Superior temporal gyrus (tissue), 1 donor: ENCODE data around the gene DOC2A.
A peak's percentile ranks its signal among the peaks of the same experiment; 100 is the strongest.

ENCODE experiments used
- DNase-seq: peaks from one replicate; pipeline ENCODE4 v3.0.0-alpha.2; 2016; ENCODE audit errors: extremely low spot score

The DOC2A gene

DNA sequence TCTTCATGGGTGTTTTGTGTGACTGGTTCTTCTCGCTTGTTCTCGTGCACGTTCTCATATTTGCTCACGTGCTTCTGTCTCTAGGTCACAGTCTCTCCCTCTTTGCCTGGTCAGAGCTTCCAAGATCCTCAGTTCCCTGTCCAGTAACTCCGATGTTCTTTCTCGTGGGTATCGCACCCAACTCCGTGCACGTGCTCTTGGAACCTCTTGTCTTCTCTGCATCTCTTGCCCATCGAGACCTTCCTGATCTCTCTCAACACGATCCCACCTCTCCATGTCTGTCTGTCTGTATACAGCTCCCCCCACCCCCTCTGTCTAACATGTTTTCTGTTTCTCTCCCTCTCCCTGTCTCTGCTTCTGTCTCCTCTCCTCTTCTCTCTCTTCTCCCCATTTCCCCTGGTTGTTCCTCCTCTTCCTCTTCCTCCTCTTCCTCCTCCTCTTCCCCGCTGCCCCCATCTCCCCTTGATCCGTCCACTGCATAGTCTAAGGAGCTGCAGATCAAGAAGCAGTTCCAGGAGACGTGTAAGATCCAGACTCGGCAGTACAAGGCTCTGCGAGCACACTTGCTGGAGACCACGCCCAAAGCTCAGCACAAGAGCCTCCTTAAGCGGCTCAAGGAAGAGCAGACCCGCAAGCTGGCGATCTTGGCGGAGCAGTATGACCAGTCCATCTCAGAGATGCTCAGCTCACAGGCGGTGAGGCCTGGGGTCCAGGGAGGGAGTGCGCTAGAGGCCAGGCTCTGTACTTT is 21.5 kb downstream of the DOC2A start:
- DNase-seq, result no peak

GRCh38 chr16:29988346-29989075 is 22.3 kb downstream of the DOC2A start:
- no peak for DNase-seq

DNA sequence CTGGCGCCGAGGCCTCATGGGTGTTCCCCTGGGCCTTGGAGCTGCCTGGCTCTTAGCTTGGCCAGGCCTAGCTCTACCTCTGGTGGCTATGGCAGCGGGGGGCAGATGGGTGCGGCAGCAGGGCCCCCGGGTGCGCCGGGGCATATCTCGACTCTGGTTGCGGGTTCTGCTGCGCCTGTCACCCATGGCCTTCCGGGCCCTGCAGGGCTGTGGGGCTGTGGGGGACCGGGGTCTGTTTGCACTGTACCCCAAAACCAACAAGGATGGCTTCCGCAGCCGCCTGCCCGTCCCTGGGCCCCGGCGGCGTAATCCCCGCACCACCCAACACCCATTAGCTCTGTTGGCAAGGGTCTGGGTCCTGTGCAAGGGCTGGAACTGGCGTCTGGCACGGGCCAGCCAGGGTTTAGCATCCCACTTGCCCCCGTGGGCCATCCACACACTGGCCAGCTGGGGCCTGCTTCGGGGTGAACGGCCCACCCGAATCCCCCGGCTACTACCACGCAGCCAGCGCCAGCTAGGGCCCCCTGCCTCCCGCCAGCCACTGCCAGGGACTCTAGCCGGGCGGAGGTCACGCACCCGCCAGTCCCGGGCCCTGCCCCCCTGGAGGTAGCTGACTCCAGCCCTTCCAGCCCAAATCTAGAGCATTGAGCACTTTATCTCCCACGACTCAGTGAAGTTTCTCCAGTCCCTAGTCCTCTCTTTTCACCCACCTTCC is 23.3 kb downstream of the DOC2A start:
- no peak for DNase-seq

DNA sequence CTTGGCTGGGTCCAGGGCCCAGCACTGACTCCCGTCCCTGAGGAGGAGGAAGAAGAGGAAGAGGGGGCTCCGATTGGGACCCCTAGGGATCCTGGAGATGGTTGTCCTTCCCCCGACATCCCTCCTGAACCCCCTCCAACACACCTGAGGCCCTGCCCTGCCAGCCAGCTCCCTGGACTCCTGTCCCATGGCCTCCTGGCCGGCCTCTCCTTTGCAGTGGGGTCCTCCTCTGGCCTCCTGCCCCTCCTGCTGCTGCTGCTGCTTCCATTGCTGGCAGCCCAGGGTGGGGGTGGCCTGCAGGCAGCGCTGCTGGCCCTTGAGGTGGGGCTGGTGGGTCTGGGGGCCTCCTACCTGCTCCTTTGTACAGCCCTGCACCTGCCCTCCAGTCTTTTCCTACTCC is 23.9 kb downstream of the DOC2A start:
- no peak for DNase-seq

DNA sequence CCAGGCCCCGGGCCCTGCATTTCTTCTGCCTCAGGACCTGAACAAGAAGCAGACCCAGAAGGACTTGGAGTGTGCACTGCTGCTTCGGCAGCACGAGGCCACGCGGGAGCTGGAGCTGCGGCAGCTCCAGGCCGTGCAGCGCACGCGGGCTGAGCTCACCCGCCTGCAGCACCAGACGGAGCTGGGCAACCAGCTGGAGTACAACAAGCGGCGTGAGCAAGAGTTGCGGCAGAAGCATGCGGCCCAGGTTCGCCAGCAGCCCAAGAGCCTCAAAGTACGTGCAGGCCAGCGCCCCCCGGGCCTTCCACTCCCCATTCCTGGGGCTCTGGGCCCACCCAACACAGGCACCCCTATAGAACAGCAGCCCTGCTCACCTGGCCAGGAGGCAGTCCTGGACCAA is 24.6 kb downstream of the DOC2A start:
- DNase-seq, result no peak

DNA sequence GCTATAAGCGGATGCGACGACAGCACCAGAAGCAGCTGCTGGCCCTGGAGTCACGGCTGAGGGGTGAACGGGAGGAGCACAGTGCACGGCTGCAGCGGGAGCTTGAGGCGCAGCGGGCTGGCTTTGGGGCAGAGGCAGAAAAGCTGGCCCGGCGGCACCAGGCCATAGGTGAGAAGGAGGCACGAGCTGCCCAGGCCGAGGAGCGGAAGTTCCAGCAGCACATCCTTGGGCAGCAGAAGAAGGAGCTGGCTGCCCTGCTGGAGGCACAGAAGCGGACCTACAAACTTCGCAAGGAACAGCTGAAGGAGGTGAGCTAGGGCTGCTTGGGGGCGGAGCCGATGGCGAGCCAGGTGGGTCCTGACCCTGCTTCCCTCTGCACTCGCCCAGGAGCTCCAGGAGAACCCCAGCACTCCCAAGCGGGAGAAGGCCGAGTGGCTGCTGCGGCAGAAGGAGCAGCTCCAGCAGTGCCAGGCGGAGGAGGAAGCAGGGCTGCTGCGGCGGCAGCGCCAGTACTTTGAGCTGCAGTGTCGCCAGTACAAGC is 25.5 kb downstream of the DOC2A start:
- no peak for DNase-seq

DNA sequence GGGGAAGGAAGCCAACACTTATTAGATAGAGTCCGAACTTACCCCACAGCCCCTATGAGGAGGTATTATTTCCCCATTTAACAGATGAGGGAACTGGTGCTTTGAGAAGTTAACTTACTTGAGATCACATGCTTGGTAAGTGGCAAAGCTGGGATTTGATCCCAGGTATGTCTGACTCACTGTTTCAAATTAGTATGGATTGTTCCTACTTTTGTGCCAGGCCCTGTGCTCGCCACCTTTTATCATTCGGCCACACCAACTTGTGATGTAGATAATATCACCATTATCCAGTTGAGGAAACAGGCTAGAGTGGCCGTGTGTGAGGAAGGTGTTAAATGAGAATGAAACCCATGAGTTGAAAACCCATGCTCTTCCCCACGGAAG is 26.1 kb downstream of the DOC2A start:
- no peak for DNase-seq

DNA sequence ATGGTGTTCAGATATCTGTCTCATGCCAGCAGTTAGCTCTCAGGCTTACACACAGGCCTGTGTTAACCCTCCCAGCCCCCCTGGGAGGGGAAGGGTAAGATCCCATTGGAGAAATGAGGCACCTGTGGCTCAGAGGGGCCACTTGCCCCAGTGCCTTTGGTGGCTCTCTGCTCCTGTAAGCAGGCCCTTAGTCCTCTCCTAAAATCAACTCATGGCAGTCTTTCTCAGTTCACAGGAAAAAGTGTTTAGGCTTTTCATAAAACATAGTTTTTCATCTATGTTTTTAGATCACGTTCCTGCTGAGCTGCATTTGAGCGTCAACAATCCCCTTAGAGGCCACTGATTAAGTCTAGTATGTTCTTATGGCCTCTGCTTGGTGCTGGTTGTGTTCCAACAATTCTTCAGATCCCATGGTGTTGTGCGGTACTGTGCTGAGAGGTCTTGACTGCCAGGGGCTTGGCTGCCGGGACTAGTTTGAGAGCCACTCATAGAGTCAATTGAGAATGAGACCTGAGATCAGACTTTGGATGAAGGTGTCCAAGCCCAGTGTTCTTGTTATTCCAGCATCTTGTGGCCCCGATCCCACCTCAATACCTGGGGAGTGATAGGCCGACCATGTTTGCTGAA is 26.6 kb downstream of the DOC2A start:
- no peak for DNase-seq

GRCh38 chr16:29983420-29984136 is 27.2 kb downstream of the DOC2A start:
- no peak for DNase-seq

GRCh38 chr16:29982560-29983419 is 28.0 kb downstream of the DOC2A start:
- no peak for DNase-seq

DNA sequence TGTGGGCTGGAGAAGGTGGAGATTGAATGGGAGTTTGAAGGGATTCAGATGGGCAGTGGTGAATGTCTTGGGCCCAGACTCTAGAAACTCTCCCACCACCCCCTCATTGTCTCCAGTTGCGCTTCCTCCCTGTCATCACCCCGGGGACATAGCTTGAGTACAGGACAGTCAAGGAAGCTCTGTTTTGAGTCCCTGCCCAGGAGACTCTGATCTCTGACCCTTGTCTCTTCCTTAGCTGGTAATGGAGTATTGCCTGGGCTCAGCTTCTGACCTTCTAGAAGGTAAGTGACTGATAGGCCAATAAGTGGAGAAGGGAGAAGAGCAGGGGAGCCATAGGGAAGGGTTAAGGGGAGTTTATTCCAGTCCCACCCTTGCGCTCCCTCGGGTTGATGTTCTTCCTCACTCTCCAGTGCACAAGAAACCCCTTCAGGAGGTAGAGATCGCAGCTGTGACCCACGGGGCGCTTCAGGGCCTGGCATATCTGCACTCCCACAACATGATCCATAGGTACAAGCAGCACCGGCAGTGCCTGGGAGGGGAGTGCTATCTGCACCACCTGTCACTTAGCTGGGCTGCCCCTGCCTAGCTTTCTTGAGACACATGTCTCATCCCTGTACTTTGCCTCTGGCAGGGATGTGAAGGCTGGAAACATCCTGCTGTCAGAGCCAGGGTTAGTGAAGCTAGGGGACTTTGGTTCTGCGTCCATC is 32.1 kb downstream of the DOC2A start:
- DNase-seq, result no peak

DNA sequence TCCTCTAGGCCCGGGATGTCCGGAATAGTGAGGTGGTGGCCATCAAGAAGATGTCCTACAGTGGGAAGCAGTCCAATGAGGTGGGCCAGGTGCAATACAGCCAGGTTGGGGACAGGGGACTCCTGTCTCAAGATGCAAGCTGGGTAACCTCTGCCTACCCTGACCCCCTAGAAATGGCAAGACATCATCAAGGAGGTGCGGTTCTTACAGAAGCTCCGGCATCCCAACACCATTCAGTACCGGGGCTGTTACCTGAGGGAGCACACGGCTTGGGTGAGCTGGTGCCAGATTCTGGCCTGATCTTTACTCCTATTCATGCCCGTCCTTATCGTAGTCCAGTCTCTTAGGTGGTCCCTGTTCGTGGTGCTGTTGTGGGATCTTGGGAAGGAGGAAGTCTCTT is 32.7 kb downstream of the DOC2A start:
- DNase-seq, result no peak

GRCh38 chr16:29977063-29977825 is 33.6 kb downstream of the DOC2A start:
- DNase-seq, result no peak

GRCh38 chr16:29975811-29976511 is 34.9 kb downstream of the DOC2A start:
- DNase-seq, result peak; percentile 11

- DNase-seq, result no peak
Measured at GRCh38 chr16:29975134-29975538, 35.7 kb downstream of the DOC2A start.

GRCh38 chr16:29974291-29975133 is 36.3 kb downstream of the DOC2A start:
- DNase-seq, result peak; percentile 14
